ENCODE data around the gene CALML3.

Gene CALML3

GRCh38 chr10:5527332-5528200 is 2.8 kb downstream of the CALML3 start:
- DNase-seq (ENCODE audit: low read depth) = no peak

GRCh38 chr10:5528989-5529701 is 4.4 kb downstream of the CALML3 start:
- DNase-seq (ENCODE audit: low read depth) = no peak

GRCh38 chr10:5529702-5530411 is 5.1 kb downstream of the CALML3 start:
- no peak for DNase-seq (ENCODE audit: low read depth)

GRCh38 chr10:5530412-5530806 is 5.6 kb downstream of the CALML3 start:
- no peak for DNase-seq (ENCODE audit: low read depth)

DNA sequence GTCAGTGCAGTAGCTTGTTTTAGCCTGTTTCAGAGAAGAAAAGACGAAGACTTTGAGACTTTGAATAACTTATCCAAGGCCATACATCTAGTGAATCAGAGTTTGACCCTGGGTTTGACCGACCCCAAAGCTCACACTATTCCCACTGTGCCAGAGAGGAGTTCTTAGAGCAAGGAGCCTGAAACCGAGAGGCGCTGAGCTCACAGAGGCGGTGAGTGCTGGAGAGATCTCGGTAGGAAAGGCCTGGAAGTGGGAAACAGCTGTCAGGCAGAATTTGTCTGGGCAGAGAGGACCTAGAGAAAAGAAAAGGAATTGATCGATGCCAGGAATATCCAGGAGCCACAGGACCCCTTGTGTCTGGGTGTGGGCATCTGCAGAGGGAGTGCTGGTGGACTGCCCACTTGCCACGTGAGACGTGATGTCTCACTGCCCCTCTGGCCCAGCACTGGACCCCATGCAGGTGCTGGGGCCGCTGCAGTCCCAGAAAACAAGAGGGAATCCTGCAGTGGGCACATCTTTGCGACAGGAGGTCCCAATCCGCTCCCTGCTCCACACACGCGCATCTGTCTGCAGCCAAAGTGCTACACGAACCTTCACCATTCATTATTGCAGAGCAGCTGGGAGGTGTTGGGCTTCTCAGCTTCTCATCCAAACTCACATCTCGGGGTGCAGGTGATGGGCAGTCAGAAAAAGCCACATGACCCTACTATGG is 6.2 kb downstream of the CALML3 start:
- DNase-seq (ENCODE audit: low read depth) = no peak

DNA sequence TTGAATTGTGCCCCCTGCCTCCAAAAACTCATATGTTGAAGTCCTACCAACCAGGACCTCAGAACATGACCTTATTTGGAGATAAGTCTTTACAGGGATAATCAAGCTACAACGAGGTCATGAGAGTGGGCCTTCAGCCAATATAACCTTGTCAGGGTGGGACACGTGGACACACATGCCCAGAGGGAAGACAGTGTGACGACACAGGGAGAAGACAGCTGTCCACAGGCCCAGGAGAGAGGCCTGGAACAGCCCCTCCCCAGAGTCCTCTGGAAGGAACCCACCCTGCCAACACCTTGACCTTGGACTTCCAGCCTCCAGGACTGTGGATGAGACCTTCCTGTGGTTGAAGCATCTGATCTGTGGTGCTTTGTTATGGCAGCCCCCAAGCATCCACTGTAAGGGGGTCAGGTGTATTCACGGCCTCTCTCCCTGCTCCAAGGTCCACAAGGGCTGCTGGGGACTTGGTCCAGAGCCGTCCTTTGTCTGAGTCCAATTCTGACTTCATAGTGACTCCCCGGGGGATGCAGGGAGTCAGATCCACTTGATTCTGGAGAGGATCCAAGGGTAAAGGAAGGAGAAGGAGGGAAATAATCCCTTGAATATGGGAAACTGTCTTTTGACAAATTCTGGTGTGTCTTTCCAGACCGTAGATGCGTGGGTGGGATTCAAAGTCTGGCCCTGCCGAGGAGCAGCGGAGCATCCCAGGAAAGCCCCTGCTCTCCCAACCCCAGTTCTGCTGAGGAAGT is 7.0 kb downstream of the CALML3 start:
- DNase-seq (ENCODE audit: low read depth) = no peak

- no peak for DNase-seq (ENCODE audit: low read depth)
Measured at GRCh38 chr10:5532307-5532605, 7.5 kb downstream of the CALML3 start.

- no peak for DNase-seq (ENCODE audit: low read depth)
Measured at GRCh38 chr10:5532618-5533097, 7.9 kb downstream of the CALML3 start.

DNA sequence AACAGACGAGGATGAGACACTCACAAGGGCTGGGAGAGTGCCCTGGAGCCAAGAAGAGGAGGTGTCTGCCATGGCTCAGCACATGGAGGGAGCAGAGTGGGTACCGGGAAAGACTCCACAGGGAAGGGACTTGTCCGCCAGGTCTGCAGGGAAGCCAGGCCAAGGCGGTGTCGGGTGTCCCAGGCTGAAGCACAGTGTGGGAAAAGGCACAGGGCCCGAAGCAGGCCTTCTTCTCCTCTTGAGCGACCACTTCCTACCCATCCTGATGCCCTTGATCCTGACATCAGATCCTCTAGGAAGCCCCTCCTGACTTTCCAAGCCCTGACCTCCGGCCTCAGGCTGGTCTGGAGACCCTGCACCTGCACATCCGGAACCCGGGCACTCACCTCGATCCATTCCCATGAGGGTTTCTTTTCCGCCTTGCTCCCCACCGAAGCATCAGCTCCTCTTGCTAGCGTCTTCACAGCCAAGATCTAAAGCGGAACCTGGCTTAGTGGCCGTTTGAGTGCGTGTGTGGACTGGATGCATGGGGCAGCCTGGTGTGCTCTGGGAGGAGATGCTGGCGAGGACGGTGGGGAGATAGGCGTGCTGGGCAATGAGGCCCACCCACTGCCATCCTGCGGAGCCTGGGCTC is 8.5 kb downstream of the CALML3 start:
- DNase-seq (ENCODE audit: low read depth) = no peak

DNA sequence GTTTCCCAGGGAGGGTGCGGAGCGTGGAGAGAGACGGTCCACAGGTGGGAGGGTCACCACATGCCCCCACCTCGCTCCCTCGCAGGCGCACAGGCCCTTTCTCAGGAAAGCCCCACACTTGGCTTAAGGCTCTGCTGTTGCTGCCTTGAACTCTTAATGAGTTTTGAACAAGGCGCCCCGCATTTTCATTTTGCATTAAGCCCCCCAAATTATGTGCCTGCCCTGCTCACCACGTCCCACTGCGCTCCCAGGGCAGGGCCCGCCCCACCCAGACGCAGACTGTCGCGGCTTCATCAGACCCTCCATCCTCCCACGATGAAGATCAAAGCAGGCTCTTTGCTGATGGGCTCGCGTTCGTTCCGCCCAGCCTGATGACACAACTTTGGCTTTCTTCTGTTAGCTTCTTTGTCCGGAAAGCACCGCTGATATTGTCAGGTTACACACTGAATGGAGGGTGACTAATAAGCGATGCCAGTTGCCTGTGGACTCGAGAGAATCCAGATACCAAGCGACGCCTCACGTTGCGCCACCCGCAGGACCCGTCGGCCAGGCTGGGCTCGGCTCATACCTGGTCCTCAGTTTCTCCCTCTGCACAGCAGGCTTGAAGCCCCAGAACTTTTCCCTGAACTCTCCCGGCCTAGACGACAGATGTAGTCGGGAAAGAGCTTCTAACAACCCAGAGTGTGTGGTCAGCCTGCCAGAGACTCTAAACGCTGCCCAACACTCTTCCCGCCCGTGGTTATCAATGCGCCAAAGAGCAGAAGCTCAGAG is 9.5 kb downstream of the CALML3 start:
- no peak for DNase-seq (ENCODE audit: low read depth)

- peak; percentile 86 for DNase-seq (ENCODE audit: low read depth)
Measured at GRCh38 chr10:5534880-5535856, 10.4 kb downstream of the CALML3 start.

DNA sequence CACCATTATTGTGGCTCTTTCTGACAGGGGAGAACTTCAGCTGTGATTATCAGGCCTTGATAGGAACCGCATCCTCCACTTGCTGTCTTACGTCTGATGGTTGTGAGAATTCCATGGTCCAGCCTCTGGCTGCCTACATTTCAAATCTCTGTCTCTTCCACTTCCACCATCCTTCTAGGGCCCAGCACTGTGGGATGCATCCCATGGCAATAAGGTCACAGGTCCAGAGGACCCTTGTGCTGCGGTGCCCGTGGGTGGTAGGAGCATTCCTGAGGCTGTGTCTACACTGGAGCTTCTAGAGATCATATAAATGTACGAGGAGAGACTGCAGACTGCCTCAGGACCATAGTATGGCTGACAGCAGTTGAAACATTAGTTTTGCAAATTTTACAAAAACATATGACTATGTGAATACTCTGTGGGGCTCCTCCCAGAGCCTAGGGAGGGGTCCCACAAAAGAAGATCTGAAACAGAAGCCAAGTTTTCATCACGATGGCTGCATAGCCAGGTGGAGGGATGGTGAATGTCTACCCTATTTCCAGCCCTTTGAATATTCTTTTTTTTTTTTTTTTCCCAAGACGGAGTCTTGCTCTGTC is 11.8 kb downstream of the CALML3 start:
- DNase-seq (ENCODE audit: low read depth) = no peak

DNA sequence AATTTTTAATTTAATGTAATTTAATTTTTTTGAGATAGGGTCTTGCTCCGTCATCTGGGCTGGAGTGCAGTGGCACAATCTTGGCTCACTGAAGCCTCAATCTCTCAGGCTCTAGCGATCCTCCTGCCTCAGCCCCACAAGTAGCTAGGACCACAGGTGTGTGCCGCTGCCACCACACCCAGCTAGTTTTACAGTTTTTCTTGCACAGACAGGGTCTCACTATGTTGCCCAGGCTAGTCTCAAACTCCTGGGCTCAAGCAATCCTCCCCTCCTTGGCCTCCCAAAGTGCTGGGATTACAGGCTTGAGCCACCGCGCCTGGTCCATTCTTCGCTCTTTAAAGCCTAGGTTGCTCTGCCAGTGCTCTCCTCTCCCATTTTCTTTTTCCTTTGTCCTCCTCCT is 12.9 kb downstream of the CALML3 start:
- DNase-seq (ENCODE audit: low read depth) = no peak

- peak; percentile 61 for DNase-seq (ENCODE audit: low read depth)
Measured at GRCh38 chr10:5538446-5538845, 13.7 kb downstream of the CALML3 start.

- DNase-seq (ENCODE audit: low read depth) = no peak
Measured at GRCh38 chr10:5538892-5539651, 14.3 kb downstream of the CALML3 start.

DNA sequence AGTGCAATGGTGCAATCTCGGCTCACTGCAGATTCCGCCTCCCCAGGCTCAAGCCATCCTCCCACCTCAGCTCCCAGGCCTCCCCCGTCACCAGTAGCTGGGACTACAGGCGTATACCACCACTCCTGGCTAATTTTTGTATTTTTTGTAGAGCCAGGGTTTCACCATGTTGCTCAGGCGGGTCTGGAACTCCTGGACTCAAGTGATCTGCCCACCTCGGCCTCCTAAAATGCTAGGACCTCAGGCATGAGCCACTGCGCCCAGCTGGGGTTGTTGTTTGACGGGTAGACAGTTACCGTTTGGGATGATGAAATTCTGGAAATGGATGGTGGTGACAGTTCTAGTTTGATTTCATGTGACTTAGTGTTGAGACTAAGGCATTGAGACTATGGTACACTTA is 15.3 kb downstream of the CALML3 start:
- DNase-seq (ENCODE audit: low read depth) = no peak

DNA sequence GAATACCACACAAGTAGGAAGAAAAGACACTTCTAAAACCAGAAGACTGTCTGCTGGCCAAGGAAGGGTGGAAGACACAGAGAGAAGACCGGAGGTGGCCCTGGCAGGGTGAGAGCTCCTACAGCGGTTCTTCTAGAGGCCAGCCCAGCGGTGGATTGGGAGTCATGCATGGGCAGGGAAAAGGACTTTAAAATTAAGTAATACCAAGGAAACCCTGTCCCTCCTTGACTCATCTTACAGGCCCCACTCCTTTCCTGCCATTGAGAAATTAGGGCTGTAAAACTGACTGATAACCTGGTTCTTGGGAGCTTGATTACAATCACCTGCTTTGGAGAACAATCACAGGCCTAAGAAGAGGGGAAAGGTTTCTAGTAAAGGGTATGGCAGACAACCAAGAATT is 16.1 kb downstream of the CALML3 start:
- DNase-seq (ENCODE audit: low read depth) = no peak

DNA sequence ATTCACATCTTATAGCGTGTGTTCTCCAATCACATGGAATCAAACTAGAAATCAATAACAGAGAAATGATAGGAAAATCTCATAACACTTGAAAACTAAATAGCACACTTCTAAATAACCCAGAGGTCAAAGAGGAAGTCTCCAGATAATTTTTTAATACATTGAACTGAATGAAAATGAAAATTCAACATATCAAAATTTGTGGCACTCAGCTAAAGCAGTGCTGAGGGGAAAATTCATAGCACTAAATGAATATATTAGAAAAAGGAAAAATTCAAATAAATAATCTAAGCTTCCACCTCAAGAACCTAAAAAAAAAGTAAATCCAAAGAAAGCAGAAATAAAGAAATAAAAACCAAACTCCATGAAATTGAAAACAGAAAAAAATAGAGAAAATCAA is 17.3 kb downstream of the CALML3 start:
- no peak for DNase-seq (ENCODE audit: low read depth)

Data from iris pigment epithelial cell (primary cell).